PC-9 (cell line): ENCODE data around the gene OSM. TPM values are rescaled to one million over a fixed set of nuclear protein-coding genes. Genes with fewer than 3 reads are reported as not detected.

Source experiments
- BruUV-seq: library from RNA; stranded (reverse); fragments of 400-500 nt; replicated peaks from 2 replicates; lab custom pipeline; 2021; lab: Mats Ljungman, UMichigan
- CTCF ChIA-PET: fragments of 300-600 bp; sonication (Branson Sonifier 250); formaldehyde crosslinking; loops from one replicate; lab custom pipeline; 2022; ENCODE audit warnings: antibody characterized with exemption; lab: Charles Lee
- POLR2A ChIA-PET: fragments of 300-600 bp; sonication (Branson Sonifier 250); formaldehyde crosslinking; loops from one replicate; lab custom pipeline; 2022; ENCODE audit warnings: antibody characterized with exemption; ENCODE audit not compliant: unreplicated experiment; lab: Charles Lee
- DNase-seq, 2 experiments: peaks; one replicate each; pipeline versions ENCODE4 v3.0.0 to v3.0.0-alpha.2; 2015 to 2022; ENCODE audit warnings: mixed read lengths in 1 of 2
- H2AFZ ChIP-seq: fragments of 200-600 bp; sonication (generic); 2 replicates; pipeline ENCODE4 v1.8.1; 2017; ENCODE audit warnings: antibody characterized with exemption
- H3F3A ChIP-seq: fragments of 200-600 bp; sonication (generic); 2 replicates; pipeline ENCODE4 v1.8.1; 2017; ENCODE audit warnings: antibody characterized with exemption, mild to moderate bottlenecking, low read depth; ENCODE audit not compliant: insufficient read depth
- H3K27ac ChIP-seq: fragments of 200-600 bp; sonication (generic); 2 replicates; pipeline ENCODE4 v1.6.1; 2016; ENCODE audit warnings: mixed run types
- H3K27me3 ChIP-seq: fragments of 200-600 bp; sonication (generic); 2 replicates; pipeline ENCODE4 v1.6.1; 2016; ENCODE audit warnings: low read depth, mixed run types; ENCODE audit not compliant: insufficient read depth
- H3K36me3 ChIP-seq: fragments of 200-600 bp; sonication (generic); 2 replicates; pipeline ENCODE4 v1.6.1; 2016; ENCODE audit warnings: low read depth, mixed run types
- H3K4me1 ChIP-seq: fragments of 200-600 bp; sonication (generic); replicated peaks from 2 replicates; pipeline ENCODE4 v1.6.1; 2016; ENCODE audit warnings: mixed run types; ENCODE audit not compliant: insufficient read depth
- H3K4me2 ChIP-seq: fragments of 200-600 bp; sonication (generic); 2 replicates; pipeline ENCODE4 v1.6.1; 2017; ENCODE audit warnings: mixed run types
- H3K4me3 ChIP-seq: fragments of 200-600 bp; sonication (generic); 2 replicates; pipeline ENCODE4 v1.6.1; 2016; ENCODE audit warnings: mixed run types
- H3K79me2 ChIP-seq: fragments of 200-600 bp; sonication (generic); 2 replicates; pipeline ENCODE4 v1.6.1; 2017; ENCODE audit warnings: low read depth, mixed run types
- H3K9me2 ChIP-seq: fragments of 200-600 bp; sonication (generic); 2 replicates; pipeline ENCODE4 v1.8.1; 2017; ENCODE audit warnings: mild to moderate bottlenecking; ENCODE audit not compliant: insufficient read depth
- H3K9me3 ChIP-seq: fragments of 200-600 bp; sonication (generic); 2 replicates; pipeline ENCODE4 v1.8.1; 2016; ENCODE audit warnings: low read depth; ENCODE audit not compliant: insufficient read depth
- H4K20me1 ChIP-seq: fragments of 200-600 bp; sonication (generic); 2 replicates; pipeline ENCODE4 v1.8.1; 2017; ENCODE audit not compliant: insufficient read depth
- CTCF ChIP-seq: fragments of 200-600 bp; sonication (generic); conservative IDR thresholded peaks from 2 replicates; pipeline ENCODE4 v1.6.1; 2017; ENCODE audit warnings: mixed run types, antibody characterized with exemption, mild to moderate bottlenecking, moderate library complexity
- EZH2 ChIP-seq: fragments of 200-600 bp; sonication (generic); IDR thresholded peaks from 2 replicates; pipeline ENCODE4 v1.8.0; 2017; ENCODE audit warnings: antibody characterized with exemption, low read depth
- intact Hi-C: fragments of 100-400 bp; cut with micrococcal nuclease; formaldehyde crosslinking; loops from one replicate; pipeline ENCODE4 v1.10.0; 2022; ENCODE audit not compliant: unreplicated experiment
- total RNA-seq: library from RNA; stranded (reverse); gene quantifications from 2 replicates; pipeline ENCODE4 v1.2.3, GENCODE V29; 2021

The OSM gene
- total RNA-seq, 1 experiment from 2014 or later = not detected

GRCh38 chr22:30262112-30262511 is 4.5 kb downstream of the OSM start:
- POLR2A ChIA-PET = no interaction called here
- peaks cover 29% of the 10 kb centered on the region for H3F3A ChIP-seq
- no peaks in the 10 kb centered on the region for H4K20me1 ChIP-seq
- intact Hi-C loops = loop anchor here (10.0 kb wide), 1 partner anchor 343 kb away; the partner anchor contains the start of gene TCN2
- peak overlapping the region; percentile 76; the same call in 1 of the 2 replicates for H3K27ac ChIP-seq
- no peak overlapping the region for H2AFZ ChIP-seq
- no peak overlapping the region for H3K4me2 ChIP-seq
- CTCF ChIA-PET = interaction anchor here (1.2 kb wide), 1 partner anchor 26 kb away, joined by 3 read pairs; no protein-coding TSS in a partner anchor
- H3K27me3 ChIP-seq = no peaks in the 10 kb centered on the region
- no TSS peak for BruUV-seq
- no peaks in the 10 kb centered on the region for H3K9me3 ChIP-seq
- peaks cover 20% of the 10 kb centered on the region for H3K79me2 ChIP-seq
- no peak for TF ChIP-seq EZH2
- TF ChIP-seq CTCF = no peak
- H3K4me3 ChIP-seq = no peak overlapping the region
- no peaks in the 10 kb centered on the region for H3K9me2 ChIP-seq
- DNase-seq = no peak
- H3K36me3 ChIP-seq = no peaks in the 10 kb centered on the region
- H3K4me1 ChIP-seq = peaks cover 54% of the 10 kb centered on the region

- CTCF ChIA-PET = interaction anchor here (1.0 kb wide), 1 partner anchor 27 kb away, joined by 4 read pairs; no protein-coding TSS in a partner anchor
- no peak overlapping the region for H2AFZ ChIP-seq
- intact Hi-C loops = loop anchor here (10.0 kb wide), 1 partner anchor 344 kb away; the partner anchor contains the start of gene TCN2
Observed at GRCh38 chr22:30261134-30261533, 5.5 kb downstream of the OSM start.

GRCh38 chr22:30260682-30261081 is 6.0 kb downstream of the OSM start:
- no peaks in the 10 kb centered on the region for H4K20me1 ChIP-seq
- POLR2A ChIA-PET = interaction anchor here (0.7 kb wide), 1 partner anchor 741 kb away, joined by 4 read pairs; no protein-coding TSS in a partner anchor
- H3K4me3 ChIP-seq = no peak overlapping the region
- H3K9me3 ChIP-seq = no peaks in the 10 kb centered on the region
- intact Hi-C loops = loop anchor here (10.0 kb wide), 1 partner anchor 344 kb away; the partner anchor contains the start of gene TCN2
- H3K27ac ChIP-seq = peak overlapping the region; percentile 76
- BruUV-seq = no TSS peak
- no peaks in the 10 kb centered on the region for H3K36me3 ChIP-seq
- peaks cover 38% of the 10 kb centered on the region for H3F3A ChIP-seq
- H3K9me2 ChIP-seq = no peaks in the 10 kb centered on the region
- no peaks in the 10 kb centered on the region for H3K27me3 ChIP-seq
- H3K4me2 ChIP-seq = peak overlapping the region; percentile 49
- TF ChIP-seq EZH2 = no peak
- TF ChIP-seq CTCF = no peak
- H3K4me1 ChIP-seq = peaks cover 54% of the 10 kb centered on the region
- DNase-seq = peak in 1 of 2 experiments; percentile 52
- no peak overlapping the region for H2AFZ ChIP-seq
- CTCF ChIA-PET = interaction anchor here (1.0 kb wide), 1 partner anchor 28 kb away, joined by 4 read pairs; no protein-coding TSS in a partner anchor
- peaks cover 34% of the 10 kb centered on the region for H3K79me2 ChIP-seq

More at GRCh38 chr22:30261134-30261533, 5.5 kb downstream of the OSM start:
- Histone ChIP-seq H3F3A (peaks cover 38% of the 10 kb centered on the region), H3K4me2 (peak overlapping the region; percentile 49), H4K20me1 (no peaks in the 10 kb centered on the region), H3K9me3 (no peaks in the 10 kb centered on the region), H3K27me3 (no peaks in the 10 kb centered on the region), H3K4me3 (no peak overlapping the region), H3K27ac (peak overlapping the region; percentile 76), H3K36me3 (no peaks in the 10 kb centered on the region), H3K4me1 (peaks cover 54% of the 10 kb centered on the region), H3K9me2 (no peaks in the 10 kb centered on the region), H3K79me2 (peaks cover 30% of the 10 kb centered on the region)
- POLR2A ChIA-PET = interaction anchor here (0.6 to 0.7 kb wide), 2 partner anchors 96 to 742 kb away, joined by 3 to 4 read pairs; partner anchors contain the start of genes CCDC157 and SF3A1
- no TSS peak for BruUV-seq
- no peak for TF ChIP-seq EZH2
- TF ChIP-seq CTCF = no peak
- peak in 1 of 2 experiments; percentile 75 for DNase-seq
